Stimulated activated effector memory CD8-positive, alpha-beta T cell treated with anti-CD3 and anti-CD28 coated beads, Interleukin-12 subunit alpha, Interleukin-12 subunit beta, amount 100 ng/mL, for 72 hours (primary cell): ENCODE results near the gene SGSM2.
"Not testable (repeated sequence)": the region's sequence is repeated elsewhere in the genome, so short reads cannot be mapped to it uniquely, and the experiment has no call there.

Experiments used
- ATAC-seq: fragments of 150-1000 bp; cut with Tn5 transposase; 2 replicates; pipeline ENCODE4 v1.10.0; 2021
- DNase-seq, 2 donors: peaks; one replicate each; pipeline ENCODE4 v3.0.0; 2021 to 2022; ENCODE audit warnings: low spot score in 2 of 2
- H3K27ac Mint-ChIP-seq: one replicate; pipeline ENCODE4 v1.8.0; 2022; ENCODE audit warnings: mild to moderate bottlenecking, mixed read lengths
- H3K36me3 Mint-ChIP-seq: one replicate; pipeline ENCODE4 v1.8.0; 2022; ENCODE audit warnings: mild to moderate bottlenecking, mixed read lengths
- H3K4me1 Mint-ChIP-seq: one replicate; pipeline ENCODE4 v1.8.0; 2022; ENCODE audit warnings: mixed read lengths
- H3K4me3 Mint-ChIP-seq: one replicate; pipeline ENCODE4 v1.8.0; 2022; ENCODE audit warnings: mild to moderate bottlenecking, mixed read lengths
- H3K9me3 Mint-ChIP-seq: one replicate; pipeline ENCODE4 v1.8.0; 2022; ENCODE audit warnings: mixed read lengths

SGSM2 gene, protein sequence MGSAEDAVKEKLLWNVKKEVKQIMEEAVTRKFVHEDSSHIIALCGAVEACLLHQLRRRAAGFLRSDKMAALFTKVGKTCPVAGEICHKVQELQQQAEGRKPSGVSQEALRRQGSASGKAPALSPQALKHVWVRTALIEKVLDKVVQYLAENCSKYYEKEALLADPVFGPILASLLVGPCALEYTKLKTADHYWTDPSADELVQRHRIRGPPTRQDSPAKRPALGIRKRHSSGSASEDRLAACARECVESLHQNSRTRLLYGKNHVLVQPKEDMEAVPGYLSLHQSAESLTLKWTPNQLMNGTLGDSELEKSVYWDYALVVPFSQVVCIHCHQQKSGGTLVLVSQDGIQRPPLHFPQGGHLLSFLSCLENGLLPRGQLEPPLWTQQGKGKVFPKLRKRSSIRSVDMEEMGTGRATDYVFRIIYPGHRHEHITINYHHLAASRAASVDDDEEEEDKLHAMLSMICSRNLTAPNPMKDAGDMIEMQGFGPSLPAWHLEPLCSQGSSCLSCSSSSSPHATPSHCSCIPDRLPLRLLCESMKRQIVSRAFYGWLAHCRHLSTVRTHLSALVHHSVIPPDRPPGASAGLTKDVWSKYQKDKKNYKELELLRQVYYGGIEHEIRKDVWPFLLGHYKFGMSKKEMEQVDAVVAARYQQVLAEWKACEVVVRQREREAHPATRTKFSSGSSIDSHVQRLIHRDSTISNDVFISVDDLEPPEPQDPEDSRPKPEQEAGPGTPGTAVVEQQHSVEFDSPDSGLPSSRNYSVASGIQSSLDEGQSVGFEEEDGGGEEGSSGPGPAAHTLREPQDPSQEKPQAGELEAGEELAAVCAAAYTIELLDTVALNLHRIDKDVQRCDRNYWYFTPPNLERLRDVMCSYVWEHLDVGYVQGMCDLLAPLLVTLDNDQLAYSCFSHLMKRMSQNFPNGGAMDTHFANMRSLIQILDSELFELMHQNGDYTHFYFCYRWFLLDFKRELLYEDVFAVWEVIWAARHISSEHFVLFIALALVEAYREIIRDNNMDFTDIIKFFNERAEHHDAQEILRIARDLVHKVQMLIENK

DNA sequence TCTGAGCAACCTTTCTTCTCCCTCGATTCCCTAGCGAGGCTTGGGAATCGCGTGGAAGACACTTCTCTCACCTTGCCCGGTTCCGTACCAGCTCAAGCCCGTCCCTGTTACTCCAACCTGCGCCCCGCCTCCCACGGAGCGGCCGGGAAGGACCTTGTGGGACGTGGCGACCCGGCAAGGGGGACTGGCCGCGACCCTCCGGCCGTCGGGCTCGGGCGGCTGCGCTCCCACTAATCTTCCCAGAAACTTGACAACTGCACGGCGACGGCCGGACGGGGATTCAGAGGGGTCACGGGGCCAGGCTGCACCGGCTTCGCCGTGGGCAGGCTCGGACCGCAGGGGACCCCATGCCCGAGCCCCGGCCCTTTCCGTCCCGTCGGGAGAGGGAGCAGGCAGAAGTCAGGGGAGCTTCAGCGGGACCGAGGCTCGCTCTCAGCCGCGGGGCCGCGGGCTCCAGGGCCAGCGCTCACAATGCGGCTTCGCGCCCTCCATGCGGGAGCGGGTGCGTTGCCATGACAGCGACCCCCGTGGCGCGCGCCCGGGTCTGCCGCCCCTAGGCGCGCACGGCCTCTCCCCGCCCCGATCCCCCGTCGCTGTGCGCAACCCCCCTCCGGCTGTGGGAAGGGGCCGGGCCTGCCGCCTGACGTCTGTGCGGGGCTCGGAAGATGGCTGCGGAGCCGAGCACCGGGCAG, at the start of gene SGSM2:
TSS of gene SGSM2 (plus strand) at position 650 of the 692 bp plus-strand sequence. CDS start 188 bp downstream, outside the sequence.
- H3K4me3 Mint-ChIP-seq, result peak within 1 kb of the TSS; percentile 100
- peaks cover 5% of the 10 kb centered on the region for H3K4me1 Mint-ChIP-seq
- ATAC-seq (peak; percentile 63), DNase-seq (peak in 1 of 2 donors; percentile 41)
- peaks cover 5% of the 10 kb centered on the region for H3K36me3 Mint-ChIP-seq
- peak within 1 kb of the TSS; percentile 98 for H3K27ac Mint-ChIP-seq
- no peaks in the 10 kb centered on the region for H3K9me3 Mint-ChIP-seq

DNA sequence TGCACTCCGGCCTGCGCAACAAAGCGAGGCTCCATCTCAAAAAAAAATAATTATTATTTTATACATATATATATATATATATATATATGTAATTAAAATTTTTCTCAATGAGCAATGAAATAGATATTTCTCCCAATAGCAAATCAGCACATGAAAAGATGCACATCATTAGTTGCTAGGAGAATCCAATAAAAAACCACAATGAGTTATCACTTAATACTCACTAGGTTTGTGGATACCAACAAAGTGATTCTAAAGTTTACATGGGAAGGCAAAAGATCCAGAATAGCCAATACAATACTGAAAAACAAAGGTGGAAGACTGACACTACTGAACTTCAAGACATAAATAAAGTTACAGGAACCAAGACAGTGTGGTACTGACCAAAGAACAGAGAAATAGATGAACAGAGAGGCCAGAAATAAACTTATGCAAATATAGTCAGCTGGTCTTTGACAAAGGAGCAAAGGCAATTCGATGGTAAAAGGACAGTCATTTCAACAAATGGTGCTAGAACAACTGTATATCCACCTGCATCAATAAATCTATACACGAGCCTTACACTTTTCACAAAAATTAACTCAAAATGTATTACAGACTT, 47.3 kb upstream of the SGSM2 start:
- Mint-ChIP-seq H3K36me3 (peaks cover 95% of the 10 kb centered on the region), H3K4me3 (no peak overlapping the region), H3K4me1 (peaks cover 11% of the 10 kb centered on the region), H3K27ac (no peak overlapping the region), H3K9me3 (no peaks in the 10 kb centered on the region)
- DNase-seq (no peak), ATAC-seq (no peak)

DNA sequence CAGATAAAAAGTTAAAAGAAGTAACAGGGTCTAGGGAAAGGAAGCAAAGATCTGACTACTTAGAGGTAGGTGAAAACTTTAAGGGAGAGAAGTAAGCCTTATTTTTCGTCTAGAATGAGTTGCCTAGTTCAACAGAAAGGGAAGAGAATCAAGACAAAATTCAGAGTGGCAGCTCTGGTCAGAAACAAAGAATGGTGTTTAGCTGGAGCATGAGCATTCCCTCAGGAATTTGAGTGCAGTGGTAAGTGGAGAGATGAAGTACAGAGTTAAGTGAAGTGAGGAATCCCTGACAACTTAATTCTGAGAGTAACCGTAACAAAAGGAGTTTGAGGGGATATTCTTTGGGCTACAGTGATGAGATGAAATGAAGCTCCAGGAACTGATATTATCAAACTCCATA, 45.2 kb upstream of the SGSM2 start:
- Mint-ChIP-seq H3K27ac (no peak overlapping the region), H3K4me3 (no peak overlapping the region), H3K4me1 (peaks cover 27% of the 10 kb centered on the region), H3K9me3 (no peaks in the 10 kb centered on the region), H3K36me3 (peaks cover 95% of the 10 kb centered on the region)
- ATAC-seq (no peak), DNase-seq (no peak)

DNA sequence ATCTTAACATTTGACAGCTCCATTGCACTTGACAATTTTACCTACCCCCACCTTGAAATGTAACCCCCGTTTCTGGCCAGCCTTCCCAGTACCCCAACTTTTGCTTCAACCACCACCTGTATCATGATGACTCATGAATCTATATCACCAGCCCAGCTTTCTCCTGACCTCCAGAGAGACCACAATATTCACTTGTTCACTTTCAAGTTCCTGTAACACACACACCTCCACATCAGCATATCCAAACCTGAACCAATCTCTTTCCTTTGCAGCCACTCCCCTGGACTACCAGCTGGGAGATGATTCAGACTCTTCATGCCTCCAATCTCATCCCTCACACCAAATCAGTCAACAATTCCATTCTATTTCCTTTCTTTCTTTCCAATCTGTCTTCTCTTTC, 41.7 kb upstream of the SGSM2 start:
- Mint-ChIP-seq H3K4me3 (no peak overlapping the region), H3K4me1 (peaks cover 47% of the 10 kb centered on the region), H3K9me3 (no peaks in the 10 kb centered on the region), H3K36me3 (peaks cover 95% of the 10 kb centered on the region), H3K27ac (peak overlapping the region; percentile 2)
- ATAC-seq (peak; percentile 67), DNase-seq (no peak)

DNA sequence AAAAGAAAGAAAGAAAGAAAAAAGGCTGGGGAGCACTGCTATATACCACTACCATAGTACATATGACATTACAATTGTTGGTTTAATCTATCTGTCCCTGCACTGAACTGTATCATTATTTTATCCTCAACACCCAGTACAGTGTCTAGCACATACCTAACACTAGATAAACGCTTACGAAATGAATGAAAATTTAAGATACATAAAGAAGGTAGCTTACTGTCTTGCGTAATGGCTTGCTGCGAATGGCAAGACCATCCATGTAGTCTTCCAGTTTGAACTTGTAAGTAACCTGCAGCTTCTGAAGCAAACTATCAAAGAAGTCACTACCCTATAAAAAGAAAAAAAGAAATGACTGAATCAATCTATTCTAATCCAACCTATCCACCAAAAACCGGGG, 40.3 kb upstream of the SGSM2 start:
- Mint-ChIP-seq H3K27ac (no peak overlapping the region), H3K36me3 (peaks cover 81% of the 10 kb centered on the region), H3K4me1 (peaks cover 57% of the 10 kb centered on the region), H3K4me3 (no peak overlapping the region), H3K9me3 (no peaks in the 10 kb centered on the region)
- ATAC-seq (no peak), DNase-seq (no peak)

DNA sequence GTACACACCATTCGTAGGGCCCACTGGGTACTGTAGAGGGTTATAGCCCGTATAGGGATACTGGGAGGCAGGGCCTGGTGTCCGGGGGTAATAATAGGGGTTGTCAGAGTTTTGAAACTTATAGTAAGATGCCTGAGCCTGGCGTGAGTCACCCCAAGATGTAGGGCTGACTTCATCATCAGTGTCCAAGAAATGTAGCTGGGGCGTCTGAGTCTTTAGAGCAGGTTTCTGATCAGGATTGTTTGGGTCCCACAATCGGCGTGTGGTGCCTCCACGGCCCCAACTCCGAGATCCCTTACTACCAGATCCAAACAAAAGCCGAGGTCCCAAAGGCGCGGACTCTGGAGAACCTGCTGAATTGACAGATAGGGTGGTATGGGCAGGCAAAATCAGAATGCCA, 38.2 kb upstream of the SGSM2 start:
- Mint-ChIP-seq H3K4me1 (peaks cover 55% of the 10 kb centered on the region), H3K36me3 (peaks cover 70% of the 10 kb centered on the region), H3K9me3 (no peaks in the 10 kb centered on the region), H3K27ac (no peak overlapping the region), H3K4me3 (no peak overlapping the region)
- ATAC-seq (no peak), DNase-seq (no peak)

DNA sequence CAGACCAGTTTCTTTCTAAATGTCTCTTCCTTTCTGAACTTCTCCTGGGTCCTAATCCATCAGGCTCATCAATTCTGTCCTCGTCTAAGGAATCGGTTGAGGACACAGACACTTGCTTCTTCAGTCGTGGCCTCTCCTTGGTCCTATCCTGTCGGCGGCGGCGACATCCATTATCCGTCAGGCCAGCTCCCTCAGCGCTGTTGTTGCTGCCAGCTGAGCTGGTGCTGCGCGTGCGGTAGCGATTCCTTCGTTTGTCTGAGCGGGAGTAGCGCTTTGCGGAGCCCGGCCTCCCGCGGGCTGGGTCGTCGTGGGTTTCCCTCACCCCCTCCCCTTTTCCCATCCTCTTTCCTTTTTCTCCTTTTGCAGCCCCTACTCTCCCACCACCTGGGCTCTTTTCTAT, 37.5 kb upstream of the SGSM2 start:
- Mint-ChIP-seq H3K9me3 (no peaks in the 10 kb centered on the region), H3K4me3 (no peak overlapping the region), H3K36me3 (peaks cover 64% of the 10 kb centered on the region), H3K4me1 (peaks cover 50% of the 10 kb centered on the region), H3K27ac (no peak overlapping the region)
- ATAC-seq (no peak), DNase-seq (no peak)

DNA sequence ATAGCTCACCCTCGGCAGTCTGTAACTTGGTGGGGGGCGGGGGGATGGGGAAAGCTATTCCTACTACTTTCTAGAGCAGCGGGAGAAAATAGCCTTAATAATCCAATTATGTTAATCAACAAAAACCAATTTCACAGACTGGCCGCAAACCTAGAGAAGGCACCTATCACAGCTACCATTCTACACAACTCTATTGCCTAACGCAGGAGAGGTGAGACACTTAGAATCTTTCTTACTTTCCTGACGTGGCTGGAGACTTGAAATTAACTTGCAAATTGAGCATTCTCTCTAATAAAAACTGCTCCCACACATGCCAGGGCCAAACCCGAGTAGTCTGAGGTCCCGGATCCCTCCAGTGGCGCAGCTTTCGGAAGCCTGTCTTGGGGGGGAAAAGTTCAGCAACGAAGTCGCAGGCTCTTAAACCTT, 34.5 kb upstream of the SGSM2 start:
- ATAC-seq, result no peak
- Mint-ChIP-seq H3K27ac (peak overlapping the region; percentile 74), H3K4me3 (peak overlapping the region; percentile 81), H3K36me3 (peaks cover 39% of the 10 kb centered on the region), H3K4me1 (peaks cover 41% of the 10 kb centered on the region), H3K9me3 (no peaks in the 10 kb centered on the region)
- DNase-seq, result no peak

DNA sequence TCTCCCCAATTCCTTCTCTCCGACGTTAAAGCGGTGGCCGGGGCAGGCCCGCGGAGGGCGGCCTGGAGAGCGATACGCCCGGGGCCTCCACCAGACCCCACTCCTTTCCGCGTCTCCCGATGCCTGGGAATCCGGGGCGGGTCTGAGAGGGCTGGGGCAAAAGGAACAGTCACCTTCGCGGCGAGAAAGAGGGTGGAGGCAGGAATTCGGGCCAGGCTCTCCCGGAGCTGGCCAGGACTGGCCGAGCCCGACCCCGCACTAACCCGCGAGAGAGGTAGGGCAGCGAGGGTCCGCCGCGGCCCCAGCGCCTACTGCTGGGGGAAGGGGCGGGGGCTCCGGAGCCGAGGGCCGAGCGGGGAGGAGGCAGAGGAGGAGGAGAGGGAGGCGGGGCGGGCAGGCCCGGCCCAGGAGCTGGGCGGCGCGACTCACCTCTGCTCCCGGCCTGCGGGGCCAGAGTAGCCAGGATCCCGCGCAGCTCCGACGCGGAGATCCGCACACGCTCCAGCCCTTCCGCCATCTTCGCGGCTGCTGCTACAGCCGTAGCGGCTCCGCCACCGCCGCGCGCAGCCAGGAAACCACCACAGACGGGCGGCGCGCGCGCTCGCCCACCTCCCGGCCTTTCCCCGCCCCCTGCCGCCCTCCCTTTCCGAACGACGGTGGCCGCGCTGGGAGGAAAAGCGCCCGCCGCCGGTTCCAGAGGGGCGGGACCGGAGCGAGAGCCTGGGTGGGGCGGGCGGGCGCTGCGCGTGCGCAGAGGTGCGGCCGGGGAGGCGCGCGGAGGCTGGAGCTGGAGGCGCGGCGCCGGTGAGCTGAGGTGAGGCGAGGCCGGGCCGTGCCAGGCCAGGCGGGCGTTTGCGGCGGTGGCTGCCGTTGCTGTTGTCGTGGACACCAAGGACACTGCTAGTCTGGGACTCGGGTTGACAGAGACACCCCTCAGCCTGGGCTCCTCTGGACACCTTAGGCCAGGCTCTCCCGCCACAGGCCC, 33.8 kb upstream of the SGSM2 start, which contains the start of the genes SMG6 and SRR:
TSS of gene SMG6 (minus strand) at position 582 of the 985 bp plus-strand sequence. CDS start at position 517, 65 bp downstream.
TSS of gene SRR (plus strand) at position 747 of the 985 bp plus-strand sequence. CDS start 11,611 bp downstream, outside the sequence.
- Mint-ChIP-seq H3K4me3 (peak within 1 kb of the TSS; percentile 81), H3K4me1 (peaks cover 41% of the 10 kb centered on the region), H3K9me3 (no peaks in the 10 kb centered on the region), H3K36me3 (peaks cover 32% of the 10 kb centered on the region), H3K27ac (peak within 1 kb of the TSS; percentile 76)
- peak; percentile 86 to 92 for DNase-seq
- peak; percentile 91 for ATAC-seq

DNA sequence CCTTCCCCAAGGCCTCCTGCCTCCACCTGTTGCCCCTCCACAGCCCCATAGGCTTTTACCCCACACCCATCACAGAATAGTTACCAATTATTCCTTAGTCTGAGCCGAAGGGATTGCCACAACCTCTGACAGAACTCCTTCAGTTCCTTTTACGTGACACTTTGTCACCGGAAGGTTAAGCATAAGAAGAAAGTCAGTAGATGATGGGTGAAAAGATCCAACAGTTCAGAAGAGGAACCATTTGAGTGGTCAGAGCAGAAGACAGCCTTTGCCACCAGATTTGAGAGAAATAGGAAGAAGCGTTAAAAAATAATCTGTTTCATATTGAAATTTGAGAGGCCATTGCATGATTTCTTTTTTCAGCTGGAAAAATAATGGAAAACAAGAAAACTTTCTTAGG, 32.4 kb upstream of the SGSM2 start:
- DNase-seq (no peak), ATAC-seq (no peak)
- H3K36me3 Mint-ChIP-seq, result peaks cover 18% of the 10 kb centered on the region

DNA sequence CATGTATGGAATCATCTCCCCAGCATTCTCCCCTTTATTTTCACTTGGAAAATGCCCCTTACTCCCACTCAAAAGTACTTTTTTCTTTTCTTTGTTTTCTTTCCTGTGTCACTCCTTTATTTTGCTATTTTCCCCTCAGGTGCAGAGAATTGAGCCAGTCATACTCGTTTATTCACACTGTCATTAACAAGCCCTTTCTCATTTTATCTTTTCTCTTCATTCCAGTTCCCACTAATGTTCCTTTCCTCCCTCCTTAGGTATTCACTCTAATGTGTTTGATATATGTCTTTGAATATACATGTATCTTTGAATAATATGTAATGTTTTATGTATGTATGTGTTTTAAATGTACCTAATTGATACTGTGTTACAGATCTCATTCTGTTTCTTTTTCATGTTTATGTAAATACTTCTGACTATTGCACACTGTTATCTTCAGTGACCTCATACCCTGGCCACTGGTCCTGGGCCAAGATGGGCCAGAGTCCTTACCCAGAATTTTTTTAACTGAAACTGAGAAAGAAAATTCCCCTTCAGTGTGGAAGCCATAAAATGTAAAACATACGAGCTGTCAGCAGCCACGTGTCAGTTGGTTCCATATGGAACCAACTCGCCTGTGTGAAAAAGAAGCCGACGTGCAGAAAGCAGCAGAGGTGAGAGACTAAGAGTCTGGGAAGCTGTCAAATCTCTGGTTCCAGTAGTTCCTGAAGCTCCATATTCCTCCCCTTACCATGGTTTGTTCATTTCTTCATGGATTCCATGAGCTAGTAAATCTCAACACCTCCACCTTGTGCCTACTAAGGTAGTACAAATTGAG, 27.8 kb upstream of the SGSM2 start:
- no peaks in the 10 kb centered on the region for H3K9me3 Mint-ChIP-seq
- H3K4me1 Mint-ChIP-seq, result peaks cover 23% of the 10 kb centered on the region
- H3K27ac Mint-ChIP-seq, result no peak overlapping the region
- no peak for ATAC-seq
- H3K36me3 Mint-ChIP-seq, result peaks cover 6% of the 10 kb centered on the region
- no peak overlapping the region for H3K4me3 Mint-ChIP-seq
- DNase-seq, result no peak

More for the DNA sequence above, 32.4 kb upstream of the SGSM2 start:
- peaks cover 41% of the 10 kb centered on the region for H3K4me1 Mint-ChIP-seq
- H3K9me3 Mint-ChIP-seq, result no peaks in the 10 kb centered on the region
- H3K27ac Mint-ChIP-seq, result peak overlapping the region; percentile 76
- H3K4me3 Mint-ChIP-seq, result peak overlapping the region; percentile 81

DNA sequence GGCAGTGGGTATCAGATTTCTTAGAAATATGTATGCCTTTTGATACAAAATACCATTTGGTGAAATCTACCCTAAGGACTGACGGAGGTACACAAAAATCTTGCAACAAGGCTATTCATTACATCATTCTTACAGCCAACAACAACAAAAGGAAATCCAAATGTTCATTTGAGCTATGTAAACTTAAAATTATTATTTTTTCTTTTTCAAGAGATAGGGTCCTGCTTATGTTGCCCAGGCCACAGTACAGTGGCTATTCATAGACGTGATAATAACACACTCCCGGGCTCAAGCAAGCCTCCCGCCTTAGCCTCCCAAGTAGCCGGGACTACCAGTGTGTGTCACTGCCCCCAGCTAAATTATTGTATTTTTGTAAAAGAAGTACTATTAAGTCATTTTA, 24.6 kb upstream of the SGSM2 start:
- peaks cover 6% of the 10 kb centered on the region for H3K4me1 Mint-ChIP-seq
- no peaks in the 10 kb centered on the region for H3K36me3 Mint-ChIP-seq
- DNase-seq (no peak), ATAC-seq (no peak)
- no peak overlapping the region for H3K4me3 Mint-ChIP-seq
- no peak overlapping the region for H3K27ac Mint-ChIP-seq
- no peaks in the 10 kb centered on the region for H3K9me3 Mint-ChIP-seq

DNA sequence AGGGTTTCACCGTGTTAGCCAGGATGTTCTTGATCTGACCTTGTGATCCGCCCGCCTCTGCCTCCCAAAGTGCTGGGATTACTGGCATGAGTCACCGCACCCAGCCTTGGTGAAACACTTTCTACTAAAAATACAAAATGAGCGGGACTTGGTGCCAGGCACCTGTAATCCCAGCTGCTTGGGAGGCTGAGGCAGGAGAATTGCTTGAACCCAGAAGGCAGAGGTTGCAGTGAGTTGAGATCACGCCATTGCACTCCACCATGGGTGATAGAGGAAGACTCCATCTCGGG, 20.4 kb upstream of the SGSM2 start:
- H3K9me3 Mint-ChIP-seq, H3K27ac Mint-ChIP-seq, H3K4me1 Mint-ChIP-seq, DNase-seq, ATAC-seq, H3K4me3 Mint-ChIP-seq: not testable (repeated sequence)
- peaks cover 17% of the 10 kb centered on the region for H3K36me3 Mint-ChIP-seq
